HepG2 (cell line): Measurements from ENCODE around the gene CDK8.

ENCODE experiments used
- EZH2 ChIP-seq: conservative IDR thresholded peaks from 2 replicates; pipeline ENCODE4 v1.6.1; 2012; ENCODE audit warnings: mild to moderate bottlenecking, low read depth, low read length, moderate library complexity
- TF ChIP-seq, protein P1 (sequence below): sonication (generic); formaldehyde crosslinking; IDR thresholded peaks from 2 replicates; pipeline ENCODE4 v1.5.0; 2020; ENCODE audit warnings: mild to moderate bottlenecking, missing genetic modification reagents, moderate library complexity
- TF ChIP-seq, protein P2 (sequence below): sonication (generic); formaldehyde crosslinking; IDR thresholded peaks from 2 replicates; pipeline ENCODE4 v1.4.0; 2020; ENCODE audit warnings: missing genetic modification reagents, mild to moderate bottlenecking, borderline replicate concordance

DNA sequence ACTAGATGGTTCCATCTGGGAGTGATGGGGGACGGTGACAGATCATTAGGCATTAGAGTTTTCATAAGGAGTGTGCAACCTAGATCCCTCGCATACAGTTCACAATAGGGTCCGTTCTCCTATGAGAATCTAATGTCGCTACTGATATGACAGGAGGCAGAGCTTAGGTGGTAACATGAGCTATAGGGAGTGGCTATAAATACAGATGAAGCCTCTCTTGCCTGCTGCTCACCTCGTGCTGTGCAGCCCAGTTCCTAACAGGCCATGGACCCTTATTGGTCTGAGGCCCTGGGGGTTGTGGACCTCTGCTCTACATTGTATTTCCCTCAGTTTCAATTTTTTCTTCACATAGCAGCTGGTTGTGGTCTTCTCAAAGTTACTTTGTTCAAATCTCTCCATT is 56.5 kb downstream of the CDK8 start:
- TF ChIP-seq, protein P1, sequence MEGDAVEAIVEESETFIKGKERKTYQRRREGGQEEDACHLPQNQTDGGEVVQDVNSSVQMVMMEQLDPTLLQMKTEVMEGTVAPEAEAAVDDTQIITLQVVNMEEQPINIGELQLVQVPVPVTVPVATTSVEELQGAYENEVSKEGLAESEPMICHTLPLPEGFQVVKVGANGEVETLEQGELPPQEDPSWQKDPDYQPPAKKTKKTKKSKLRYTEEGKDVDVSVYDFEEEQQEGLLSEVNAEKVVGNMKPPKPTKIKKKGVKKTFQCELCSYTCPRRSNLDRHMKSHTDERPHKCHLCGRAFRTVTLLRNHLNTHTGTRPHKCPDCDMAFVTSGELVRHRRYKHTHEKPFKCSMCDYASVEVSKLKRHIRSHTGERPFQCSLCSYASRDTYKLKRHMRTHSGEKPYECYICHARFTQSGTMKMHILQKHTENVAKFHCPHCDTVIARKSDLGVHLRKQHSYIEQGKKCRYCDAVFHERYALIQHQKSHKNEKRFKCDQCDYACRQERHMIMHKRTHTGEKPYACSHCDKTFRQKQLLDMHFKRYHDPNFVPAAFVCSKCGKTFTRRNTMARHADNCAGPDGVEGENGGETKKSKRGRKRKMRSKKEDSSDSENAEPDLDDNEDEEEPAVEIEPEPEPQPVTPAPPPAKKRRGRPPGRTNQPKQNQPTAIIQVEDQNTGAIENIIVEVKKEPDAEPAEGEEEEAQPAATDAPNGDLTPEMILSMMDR, result no peak
- no peak for TF ChIP-seq EZH2
- TF ChIP-seq, protein P2, sequence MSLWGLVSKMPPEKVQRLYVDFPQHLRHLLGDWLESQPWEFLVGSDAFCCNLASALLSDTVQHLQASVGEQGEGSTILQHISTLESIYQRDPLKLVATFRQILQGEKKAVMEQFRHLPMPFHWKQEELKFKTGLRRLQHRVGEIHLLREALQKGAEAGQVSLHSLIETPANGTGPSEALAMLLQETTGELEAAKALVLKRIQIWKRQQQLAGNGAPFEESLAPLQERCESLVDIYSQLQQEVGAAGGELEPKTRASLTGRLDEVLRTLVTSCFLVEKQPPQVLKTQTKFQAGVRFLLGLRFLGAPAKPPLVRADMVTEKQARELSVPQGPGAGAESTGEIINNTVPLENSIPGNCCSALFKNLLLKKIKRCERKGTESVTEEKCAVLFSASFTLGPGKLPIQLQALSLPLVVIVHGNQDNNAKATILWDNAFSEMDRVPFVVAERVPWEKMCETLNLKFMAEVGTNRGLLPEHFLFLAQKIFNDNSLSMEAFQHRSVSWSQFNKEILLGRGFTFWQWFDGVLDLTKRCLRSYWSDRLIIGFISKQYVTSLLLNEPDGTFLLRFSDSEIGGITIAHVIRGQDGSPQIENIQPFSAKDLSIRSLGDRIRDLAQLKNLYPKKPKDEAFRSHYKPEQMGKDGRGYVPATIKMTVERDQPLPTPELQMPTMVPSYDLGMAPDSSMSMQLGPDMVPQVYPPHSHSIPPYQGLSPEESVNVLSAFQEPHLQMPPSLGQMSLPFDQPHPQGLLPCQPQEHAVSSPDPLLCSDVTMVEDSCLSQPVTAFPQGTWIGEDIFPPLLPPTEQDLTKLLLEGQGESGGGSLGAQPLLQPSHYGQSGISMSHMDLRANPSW (CRISPR knock-in tag), result no peak
